ENCODE data around the gene COQ8A. TPM values are rescaled to one million over a fixed set of nuclear protein-coding genes. Genes with fewer than 3 reads are reported as not detected.

COQ8A gene
- total RNA-seq, 2 donors from 2014 or later, result 116 to 134 TPM

GRCh38 chr1:226964068-226964425 lies 24.0 kb downstream of the COQ8A start:
- peaks cover 12% of the 10 kb centered on the region for H3K4me1 ChIP-seq
- H3K4me3 ChIP-seq, result no peak overlapping the region
- H3K9me3 ChIP-seq, result no peaks in the 10 kb centered on the region
- H3K27ac ChIP-seq, result peak overlapping the region in 1 of 4 donors; percentile 4
- H3K36me3 ChIP-seq (replicated peaks in 1 of 2; ENCODE audit: insufficient read depth in 1 of 2, low read depth in 2 of 2), result peaks cover 0 to 8% of the 10 kb centered on the region in 2 donors
- no peak for TF ChIP-seq CTCF (IDR thresholded peaks at IDR 0.05)
- TF ChIP-seq POLR2A (IDR thresholded peaks at IDR 0.05), result no peak
- ATAC-seq, result no peak
- WGBS, 2 donors, result 62 to 68% methylated on average over 6 of the region's 6 CpGs
- H3K27me3 ChIP-seq, result no peaks in the 10 kb centered on the region
- no peak for DNase-seq
- intact Hi-C loops (cut with DNase I), result no loop called here

GRCh38 chr1:226964611-226965486 lies 24.8 kb downstream of the COQ8A start:
- Histone ChIP-seq H3K4me1 (peaks cover 6% of the 10 kb centered on the region), H3K27ac (no peak overlapping the region), H3K9me3 (no peaks in the 10 kb centered on the region), H3K27me3 (no peaks in the 10 kb centered on the region), H3K4me3 (no peak overlapping the region), H3K36me3 (replicated peaks in 1 of 2; ENCODE audit: insufficient read depth in 1 of 2, low read depth in 2 of 2) (peaks cover 0 to 8% of the 10 kb centered on the region in 2 donors)
- DNase-seq (no peak), ATAC-seq (no peak)
- TF ChIP-seq POLR2A (IDR thresholded peaks at IDR 0.05) (no peak), CTCF (IDR thresholded peaks at IDR 0.05) (no peak)
- 93 to 95% methylated on average over 20 to 25 of the region's 29 CpGs for WGBS, 2 donors
- intact Hi-C loops (cut with DNase I), result no loop called here

- DNase-seq (no peak), ATAC-seq (no peak)
- Histone ChIP-seq H3K4me1 (peaks cover 6% of the 10 kb centered on the region), H3K4me3 (no peak overlapping the region), H3K27me3 (no peaks in the 10 kb centered on the region), H3K27ac (no peak overlapping the region), H3K9me3 (no peaks in the 10 kb centered on the region), H3K36me3 (replicated peaks in 1 of 2; ENCODE audit: insufficient read depth in 1 of 2, low read depth in 2 of 2) (peaks cover 0 to 12% of the 10 kb centered on the region in 2 donors)
- intact Hi-C loops (cut with DNase I), result no loop called here
- WGBS, 2 donors, result 90 to 94% methylated on average over 16 to 23 of the region's 23 CpGs
- TF ChIP-seq POLR2A (IDR thresholded peaks at IDR 0.05) (no peak), CTCF (IDR thresholded peaks at IDR 0.05) (no peak)
These were observed 25.7 kb downstream of the COQ8A start for GRCh38 chr1:226965581-226966440.

- no peak overlapping the region for H3K27ac ChIP-seq
- intact Hi-C loops (cut with DNase I), result no loop called here
- H3K9me3 ChIP-seq, result no peaks in the 10 kb centered on the region
- no peaks in the 10 kb centered on the region for H3K4me1 ChIP-seq
- ATAC-seq (no peak), DNase-seq (no peak)
- H3K36me3 ChIP-seq (replicated peaks in 1 of 2; ENCODE audit: insufficient read depth in 1 of 2, low read depth in 2 of 2), result peaks cover 0 to 12% of the 10 kb centered on the region in 2 donors
- no peak overlapping the region for H3K4me3 ChIP-seq
- no peaks in the 10 kb centered on the region for H3K27me3 ChIP-seq
- 94 to 96% methylated on average over 4 of the region's 4 CpGs for WGBS, 2 donors
- TF ChIP-seq CTCF (IDR thresholded peaks at IDR 0.05), result no peak
- TF ChIP-seq POLR2A (IDR thresholded peaks at IDR 0.05), result no peak
These were observed 26.6 kb downstream of the COQ8A start for GRCh38 chr1:226966683-226967082.
